Measurements from ENCODE around the gene PIGW.

Gene PIGW

GRCh38 chr17:36505171-36505570, 29.6 kb upstream of the PIGW start:
- no peak for TF ChIP-seq CTCF (IDR thresholded peaks at IDR 0.05; ENCODE audit: low read depth, low read length, poor library complexity, severe bottlenecking)
- TF ChIP-seq EZH2phosphoT487 (IDR thresholded peaks at IDR 0.05; ENCODE audit: borderline replicate concordance, low read length), result no peak
- no peaks in the 10 kb centered on the region for H3K9me2 ChIP-seq (replicated peaks; ENCODE audit: control insufficient read depth, low read length)
- H3K4me3 ChIP-seq (ENCODE audit: low read length), result no peak overlapping the region
- H3F3A ChIP-seq (ENCODE audit: control insufficient read depth, insufficient read depth), result 0 out of 2 replicates have a peak, but pooled peaks cover 2% of the 10 kb centered on the region
- no peaks in the 10 kb centered on the region for H4K20me1 ChIP-seq (ENCODE audit: control insufficient read depth, insufficient read depth, low read depth, low read length)
- H3K36me3 ChIP-seq (ENCODE audit: control insufficient read depth, low read length), result peaks cover 84% of the 10 kb centered on the region
- no peak overlapping the region for H3K27ac ChIP-seq (ENCODE audit: low read depth, low read length)
- H3K4me2 ChIP-seq (ENCODE audit: low read length), result no peak overlapping the region
- no peaks in the 10 kb centered on the region for H3K27me3 ChIP-seq (ENCODE audit: control insufficient read depth, low read length)
- H3K79me2 ChIP-seq (ENCODE audit: control insufficient read depth, low read length), result no peaks in the 10 kb centered on the region
- no peaks in the 10 kb centered on the region for H3K9me3 ChIP-seq (ENCODE audit: control insufficient read depth, insufficient read depth, low read length)
- H3K4me1 ChIP-seq (ENCODE audit: control insufficient read depth, low read length), result no peaks in the 10 kb centered on the region

DNA sequence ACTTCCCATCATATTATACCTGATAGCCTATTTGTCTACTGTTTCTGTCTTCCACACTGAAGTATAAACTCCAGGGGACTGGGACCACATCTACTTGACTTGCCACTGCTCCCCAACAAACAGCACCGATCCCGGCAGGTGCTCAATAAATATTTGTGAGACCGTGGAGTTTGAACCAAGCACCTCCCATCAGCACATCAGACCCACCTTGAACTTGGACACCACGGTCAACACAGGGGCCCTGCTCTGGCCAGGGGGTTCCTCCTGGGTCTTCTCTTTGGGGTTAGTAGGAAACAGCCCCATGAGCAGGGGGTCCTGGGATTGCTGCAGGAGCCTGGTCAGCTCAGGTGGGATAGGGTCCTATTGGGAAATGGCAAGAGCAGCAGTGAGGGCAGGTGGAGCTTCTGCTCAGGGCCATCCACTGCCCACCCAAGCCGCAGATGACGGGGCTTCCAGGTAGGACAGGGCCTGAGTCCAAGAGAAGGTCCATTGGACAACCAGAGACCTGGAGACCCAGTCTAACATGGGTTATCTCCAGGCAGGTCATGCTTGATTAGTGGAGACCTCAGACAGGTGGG, 28.4 kb upstream of the PIGW start:
- Histone ChIP-seq H3K4me2 (ENCODE audit: low read length) (no peak overlapping the region), H3K9me2 (replicated peaks; ENCODE audit: control insufficient read depth, low read length) (no peaks in the 10 kb centered on the region), H3K79me2 (ENCODE audit: control insufficient read depth, low read length) (no peaks in the 10 kb centered on the region), H3K4me3 (ENCODE audit: low read length) (no peak overlapping the region), H3K36me3 (ENCODE audit: control insufficient read depth, low read length) (peaks cover 84% of the 10 kb centered on the region), H3F3A (ENCODE audit: control insufficient read depth, insufficient read depth) (no peaks in the 10 kb centered on the region), H3K4me1 (ENCODE audit: control insufficient read depth, low read length) (no peaks in the 10 kb centered on the region), H3K9me3 (ENCODE audit: control insufficient read depth, insufficient read depth, low read length) (no peaks in the 10 kb centered on the region), H3K27me3 (ENCODE audit: control insufficient read depth, low read length) (no peaks in the 10 kb centered on the region), H3K27ac (ENCODE audit: low read depth, low read length) (no peak overlapping the region), H4K20me1 (ENCODE audit: control insufficient read depth, insufficient read depth, low read depth, low read length) (no peaks in the 10 kb centered on the region)
- TF ChIP-seq CTCF (IDR thresholded peaks at IDR 0.05; ENCODE audit: low read depth, low read length, poor library complexity, severe bottlenecking), result no peak
- TF ChIP-seq EZH2phosphoT487 (IDR thresholded peaks at IDR 0.05; ENCODE audit: borderline replicate concordance, low read length), result no peak

DNA sequence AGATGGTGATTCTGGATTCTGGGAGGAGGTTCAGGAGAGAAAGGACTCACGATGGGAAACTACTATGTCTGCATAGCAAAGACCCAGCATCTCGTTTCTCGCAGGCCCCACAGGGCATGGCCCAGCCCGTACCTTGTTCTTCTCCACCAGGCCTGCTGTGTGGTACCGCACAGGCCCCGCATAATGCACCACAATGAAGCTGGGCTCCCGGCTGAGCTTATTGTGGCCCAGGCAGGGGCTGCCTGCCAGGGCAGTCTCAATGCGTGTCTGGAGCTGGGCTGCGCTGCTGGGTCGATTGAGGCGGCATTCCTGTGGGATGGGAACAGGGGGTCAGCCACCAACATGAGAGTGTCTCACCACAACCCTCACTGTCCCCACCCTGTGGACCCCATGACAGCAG, 28.0 kb upstream of the PIGW start:
- no peaks in the 10 kb centered on the region for H3K27me3 ChIP-seq (ENCODE audit: control insufficient read depth, low read length)
- no peaks in the 10 kb centered on the region for H3K9me3 ChIP-seq (ENCODE audit: control insufficient read depth, insufficient read depth, low read length)
- no peaks in the 10 kb centered on the region for H3F3A ChIP-seq (ENCODE audit: control insufficient read depth, insufficient read depth)
- no peaks in the 10 kb centered on the region for H4K20me1 ChIP-seq (ENCODE audit: control insufficient read depth, insufficient read depth, low read depth, low read length)
- H3K36me3 ChIP-seq (ENCODE audit: control insufficient read depth, low read length), result peaks cover 88% of the 10 kb centered on the region
- no peak overlapping the region for H3K4me2 ChIP-seq (ENCODE audit: low read length)
- no peak overlapping the region for H3K27ac ChIP-seq (ENCODE audit: low read depth, low read length)
- no peak overlapping the region for H3K4me3 ChIP-seq (ENCODE audit: low read length)
- H3K4me1 ChIP-seq (ENCODE audit: control insufficient read depth, low read length), result no peaks in the 10 kb centered on the region
- TF ChIP-seq EZH2phosphoT487 (IDR thresholded peaks at IDR 0.05; ENCODE audit: borderline replicate concordance, low read length) (no peak), CTCF (IDR thresholded peaks at IDR 0.05; ENCODE audit: low read depth, low read length, poor library complexity, severe bottlenecking) (no peak)
- H3K79me2 ChIP-seq (ENCODE audit: control insufficient read depth, low read length), result no peaks in the 10 kb centered on the region
- no peaks in the 10 kb centered on the region for H3K9me2 ChIP-seq (replicated peaks; ENCODE audit: control insufficient read depth, low read length)
